Keratinocyte (primary cell): Measurements from ENCODE around the gene SRRM5. TPM values are rescaled to one million over a fixed set of nuclear protein-coding genes. Genes with fewer than 3 reads are reported as not detected.

Experiments
- DNase-seq: peaks from one replicate; pipeline ENCODE4 v3.0.0-alpha.2; 2011; ENCODE audit warnings: low read depth, missing footprints, low spot score
- FAIRE-seq: peaks from 2 replicates; lab custom pipeline; 2011; peaks lifted over from hg19 to GRCh38; lab: Jason Lieb, UNC
- H2AFZ ChIP-seq: 2 replicates; pipeline ENCODE4 v1.6.0; 2012; ENCODE audit warnings: low read length, control low read depth, inconsistent platforms; ENCODE audit not compliant: control insufficient read depth
- H3K27ac ChIP-seq: 2 replicates; pipeline ENCODE4 v1.5.1; 2011; ENCODE audit warnings: low read length; ENCODE audit not compliant: control insufficient read depth, insufficient read depth
- H3K27me3 ChIP-seq: 3 replicates; pipeline ENCODE4 v1.6.0; 2011; ENCODE audit warnings: low read length; ENCODE audit not compliant: control insufficient read depth, insufficient read depth; ENCODE audit errors: extremely low read depth
- H3K36me3 ChIP-seq, 2 experiments: 2 replicates in 1 of 2; 3 replicates in 1 of 2; pipeline ENCODE4 v1.5.1; 2011; ENCODE audit warnings: low read length in 2 of 2, mild to moderate bottlenecking in 1 of 2; ENCODE audit not compliant: control insufficient read depth in 2 of 2, insufficient read depth in 2 of 2; ENCODE audit errors: extremely low read depth in 1 of 2
- H3K4me1 ChIP-seq: 3 replicates; pipeline ENCODE4 v1.5.1; 2011; ENCODE audit warnings: low read length; ENCODE audit not compliant: control insufficient read depth, insufficient read depth; ENCODE audit errors: extremely low read depth
- H3K4me2 ChIP-seq: 3 replicates; pipeline ENCODE4 v1.6.0; 2011; ENCODE audit warnings: low read depth, low read length; ENCODE audit not compliant: control insufficient read depth, insufficient read depth; ENCODE audit errors: extremely low read depth
- H3K4me3 ChIP-seq, 3 experiments: fragments of 200-600 bp in 1 of 3; sonication (generic) in 1 of 3; 2 replicates in 2 of 3; 3 replicates in 1 of 3; pipeline ENCODE4 v1.5.1; 2011 to 2016; ENCODE audit warnings: low read length in 3 of 3, mild to moderate bottlenecking in 3 of 3, control low read depth in 2 of 3, inconsistent platforms in 1 of 3, low read depth in 1 of 3, mixed read lengths in 1 of 3, mixed run types in 1 of 3, moderate library complexity in 1 of 3; ENCODE audit not compliant: control insufficient read depth in 2 of 3, insufficient read depth in 2 of 3; ENCODE audit errors: extremely low read depth in 1 of 3
- H3K79me2 ChIP-seq: 2 replicates; pipeline ENCODE4 v1.6.0; 2012; ENCODE audit warnings: low read length; ENCODE audit not compliant: control insufficient read depth, insufficient read depth
- H3K9ac ChIP-seq: 3 replicates; pipeline ENCODE4 v1.6.0; 2011; ENCODE audit warnings: low read length; ENCODE audit not compliant: control insufficient read depth, insufficient read depth; ENCODE audit errors: extremely low read depth
- H3K9me1 ChIP-seq: 3 replicates; pipeline ENCODE4 v1.6.0; 2011; ENCODE audit warnings: low read length; ENCODE audit not compliant: control insufficient read depth, insufficient read depth; ENCODE audit errors: extremely low read depth
- H3K9me3 ChIP-seq: 2 replicates; pipeline ENCODE4 v1.5.1; 2012; ENCODE audit warnings: low read depth, low read length; ENCODE audit not compliant: control insufficient read depth
- H4K20me1 ChIP-seq: 3 replicates; pipeline ENCODE4 v1.6.0; 2011; ENCODE audit warnings: low read length; ENCODE audit not compliant: control insufficient read depth, insufficient read depth; ENCODE audit errors: extremely low read depth
- CTCF ChIP-seq, 3 experiments: IDR thresholded peaks in 1 of 3; conservative IDR thresholded peaks in 1 of 3; optimal IDR thresholded peaks in 1 of 3; 2 replicates in 2 of 3; 3 replicates in 1 of 3; pipeline versions ENCODE3 to v1.5.1; 2011; ENCODE audit warnings: low read length in 3 of 3, mild to moderate bottlenecking in 3 of 3, moderate library complexity in 2 of 3, control low read depth in 1 of 3, inconsistent platforms in 1 of 3; ENCODE audit not compliant: insufficient read depth in 2 of 3; ENCODE audit errors: extremely low read depth in 1 of 3
- EZH2 ChIP-seq: IDR thresholded peaks from one replicate; pipeline ENCODE4 v1.6.1; 2012; ENCODE audit warnings: inconsistent platforms, mild to moderate bottlenecking, low read length, moderate library complexity
- dilution Hi-C: fragments of 300-500 bp; cut with MboI; formaldehyde crosslinking; loops from one replicate; pipeline ENCODE4 v1.7.0; 2020; ENCODE audit warnings: low sequenced_read_pairs; ENCODE audit not compliant: extremely low pct_ligation_motif_present
- polyA plus RNA-seq, 5 experiments: library from polyadenylated mRNA; depleted of rRNA in 3 of 5; stranded (reverse) in 3 of 5; stranded (forward) in 1 of 5; unstranded in 1 of 5; fragments of >200 nt; gene quantifications; 1 replicate in 1 of 5; 2 replicates in 3 of 5; 3 replicates in 1 of 5; pipeline versions ENCODE4 v1.2.1 to v1.2.3, GENCODE V29; 2011 to 2012; ENCODE audit warnings: missing spikeins in 2 of 5, low read depth in 1 of 5, low replicate concordance in 1 of 5

The SRRM5 gene
- polyA plus RNA-seq, 1 donor (not counting 4 experiments of a cell fraction or from before 2014, with no cell fraction given) = 0.03 TPM

DNA sequence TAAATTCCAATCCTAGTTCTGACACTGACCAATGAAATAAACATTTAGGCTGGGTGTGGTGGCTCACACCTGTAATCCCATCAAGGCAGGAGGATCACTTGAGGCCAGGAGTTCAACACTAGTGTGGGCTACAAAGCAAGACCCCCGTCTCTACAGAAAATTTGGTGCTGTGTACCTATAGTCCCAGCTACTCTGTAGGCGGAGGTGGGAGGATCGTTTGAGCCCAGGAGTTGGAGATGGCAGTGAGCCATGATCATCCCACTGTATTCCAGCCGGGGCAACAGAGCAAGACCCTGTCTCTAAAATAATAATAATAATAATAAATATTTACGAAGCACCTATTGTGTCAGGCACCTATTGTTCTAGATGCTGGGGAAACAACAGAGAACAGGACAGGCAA is 22.6 kb upstream of the SRRM5 start:
- Histone ChIP-seq H3K79me2 (peaks cover 27% of the 10 kb centered on the region), H3K36me3 (peaks cover 18 to 32% of the 10 kb centered on the region in 2 experiments), H3K4me2 (no peak overlapping the region), H4K20me1 (peaks cover 5% of the 10 kb centered on the region), H3K4me1 (peaks cover 6% of the 10 kb centered on the region), H3K27me3 (no peaks in the 10 kb centered on the region), H3K4me3 (no peak overlapping the region), H2AFZ (no peak overlapping the region), H3K9ac (no peak overlapping the region), H3K9me3 (no peaks in the 10 kb centered on the region), H3K9me1 (no peaks in the 10 kb centered on the region), H3K27ac (no peak overlapping the region)
- DNase-seq = no peak
- no peak for TF ChIP-seq EZH2
- no peak for TF ChIP-seq CTCF (optimal IDR thresholded peaks at IDR 0.05 in 1 of 3, IDR thresholded peaks at IDR 0.05 in 1 of 3, conservative IDR thresholded peaks at IDR 0.05 in 1 of 3; ENCODE audit: extremely low read depth in 1 of 3, insufficient read depth in 2 of 3, low read length in 3 of 3)
- no peak for FAIRE-seq
- dilution Hi-C loops = no loop called here

GRCh38 chr19:43589678-43590077 is 22.2 kb upstream of the SRRM5 start:
- H3K9me1 ChIP-seq = no peaks in the 10 kb centered on the region
- no peaks in the 10 kb centered on the region for H3K27me3 ChIP-seq
- H3K4me2 ChIP-seq = no peak overlapping the region
- H3K36me3 ChIP-seq = peaks cover 17 to 34% of the 10 kb centered on the region in 2 experiments
- no peak overlapping the region for H3K9ac ChIP-seq
- dilution Hi-C loops = no loop called here
- DNase-seq (no peak), FAIRE-seq (no peak)
- no peak overlapping the region for H3K27ac ChIP-seq
- peaks cover 5% of the 10 kb centered on the region for H4K20me1 ChIP-seq
- peaks cover 31% of the 10 kb centered on the region for H3K79me2 ChIP-seq
- TF ChIP-seq CTCF (optimal IDR thresholded peaks at IDR 0.05 in 1 of 3, IDR thresholded peaks at IDR 0.05 in 1 of 3, conservative IDR thresholded peaks at IDR 0.05 in 1 of 3; ENCODE audit: extremely low read depth in 1 of 3, insufficient read depth in 2 of 3, low read length in 3 of 3) = no peak
- TF ChIP-seq EZH2 = no peak
- no peak overlapping the region for H2AFZ ChIP-seq
- H3K4me3 ChIP-seq = no peak overlapping the region
- peaks cover 10% of the 10 kb centered on the region for H3K4me1 ChIP-seq
- no peaks in the 10 kb centered on the region for H3K9me3 ChIP-seq
